ENCODE measurements around the gene NCOA4. TPM values are rescaled to one million over a fixed set of nuclear protein-coding genes. Genes with fewer than 3 reads are reported as not detected.

NCOA4 gene
- total and polyA plus RNA-seq, 2 donors (not counting 3 experiments of a cell fraction or from before 2014, with no cell fraction given): 62.1 to 127 TPM

DNA sequence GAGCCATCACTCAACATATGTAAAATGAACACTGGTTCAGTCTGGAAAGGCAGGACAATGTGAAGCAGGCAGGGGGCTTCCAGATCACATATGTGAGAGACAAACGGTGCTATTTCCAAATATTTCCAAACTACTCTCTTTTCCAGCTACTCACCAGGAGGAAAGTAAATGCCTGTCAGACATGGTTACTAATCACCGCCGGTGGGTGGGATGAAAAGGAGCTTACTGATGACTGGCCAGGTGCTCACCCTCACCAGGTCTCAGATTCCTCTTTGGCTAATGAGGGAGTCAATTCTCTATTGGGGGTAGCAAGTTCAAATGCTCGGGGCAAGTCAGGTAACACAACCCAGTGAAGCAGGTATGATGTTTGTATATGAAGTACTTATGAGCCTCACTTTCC is 25.3 kb upstream of the NCOA4 start:
- Histone ChIP-seq H3K4me1 (ENCODE audit: control insufficient read depth, extremely low read depth, insufficient read depth, low read length) (no peaks in the 10 kb centered on the region), H3K79me2 (ENCODE audit: control insufficient read depth, insufficient read depth, low read length) (no peaks in the 10 kb centered on the region), H2AFZ (ENCODE audit: low read depth, low read length) (no peak overlapping the region), H3K9ac (replicated peaks; ENCODE audit: extremely low read depth, insufficient read depth, low read length) (no peak overlapping the region), H3K27me3 (ENCODE audit: control insufficient read depth in 2 of 2, insufficient read depth in 2 of 2, low read length in 2 of 2) (peaks cover 0 to 3% of the 10 kb centered on the region in 2 experiments), H3K4me2 (ENCODE audit: insufficient read depth, low read length) (no peak overlapping the region), H3K9me1 (replicated peaks; ENCODE audit: control insufficient read depth, extremely low read depth, insufficient read depth, low read length) (no peaks in the 10 kb centered on the region), H4K20me1 (replicated peaks; ENCODE audit: control insufficient read depth, extremely low read depth, insufficient read depth, low read length) (no peaks in the 10 kb centered on the region), H3K36me3 (ENCODE audit: control insufficient read depth in 2 of 2, extremely low read depth in 1 of 2, insufficient read depth in 2 of 2, low read length in 2 of 2) (no peaks in the 10 kb centered on the region), H3K4me3 (replicated peaks in 1 of 3; ENCODE audit: insufficient read depth in 1 of 3, low read depth in 1 of 3, low read length in 3 of 3) (no peak overlapping the region), H3K9me3 (replicated peaks; ENCODE audit: control insufficient read depth, insufficient read depth, low read length) (no peaks in the 10 kb centered on the region), H3K27ac (ENCODE audit: insufficient read depth, low read depth, low read length) (no peak overlapping the region)
- dilution Hi-C loops (cut with MboI; ENCODE audit: extremely low pct_ligation_motif_present, low sequenced_read_pairs) (no loop called here), intact Hi-C loops (cut with micrococcal nuclease) (no loop called here)
- POLR2A ChIA-PET: no interaction called here
- CTCF ChIA-PET: no interaction called here
- TF ChIP-seq JUN (IDR thresholded peaks at IDR 0.05; ENCODE audit: borderline replicate concordance, insufficient read depth, insufficient read length, low read depth): no peak
- TF ChIP-seq MYC (IDR thresholded peaks at IDR 0.05; ENCODE audit: low read depth, low read length): no peak
- TF ChIP-seq POLR2A (IDR thresholded peaks at IDR 0.05; ENCODE audit: low read depth, low read length): no peak
- TF ChIP-seq EZH2 (IDR thresholded peaks at IDR 0.05; ENCODE audit: borderline replicate concordance, low read depth, low read length, severe bottlenecking): no peak
- TF ChIP-seq POLR2AphosphoS5 (IDR thresholded peaks at IDR 0.05; ENCODE audit: insufficient read depth, low read depth, low read length): no peak
- TF ChIP-seq, protein P1, sequence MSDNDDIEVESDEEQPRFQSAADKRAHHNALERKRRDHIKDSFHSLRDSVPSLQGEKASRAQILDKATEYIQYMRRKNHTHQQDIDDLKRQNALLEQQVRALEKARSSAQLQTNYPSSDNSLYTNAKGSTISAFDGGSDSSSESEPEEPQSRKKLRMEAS (IDR thresholded peaks at IDR 0.05; ENCODE audit: insufficient read depth, insufficient read length): no peak
- TF ChIP-seq FOS (IDR thresholded peaks at IDR 0.05; ENCODE audit: borderline replicate concordance, insufficient read depth, low read length): no peak
- no peak for TF ChIP-seq CTCF (IDR thresholded peaks at IDR 0.05; ENCODE audit: extremely low read depth in 1 of 2, insufficient read depth in 1 of 2, low read depth in 1 of 2, low read length in 2 of 2)
- no peak for TF ChIP-seq GATA2 (IDR thresholded peaks at IDR 0.05; ENCODE audit: insufficient read depth, insufficient read length, low read depth, low read length)
- BruUV-seq (replicated peaks): no TSS peak
- DNase-seq (ENCODE audit: low read depth, low spot score) (no peak), FAIRE-seq (no peak)

Data from endothelial cell of umbilical vein (primary cell).